Transverse colon (tissue), 4 donors: ENCODE measurements around the gene LSM14B. TPM values are rescaled to one million over a fixed set of nuclear protein-coding genes. Genes with fewer than 3 reads are reported as not detected.
A peak's percentile ranks its signal among the peaks of the same experiment; 100 is the strongest.

Experiments
- DNase-seq: peaks from one replicate; pipeline ENCODE4 v3.0.0-alpha.2; 2019
- H3K27ac ChIP-seq, 4 donors: fragments of 200-600 bp; sonication (generic); 2 replicates each; pipeline ENCODE4 v1.5.1; 2016 to 2018; ENCODE audit warnings: inconsistent platforms in 4 of 4
- H3K27me3 ChIP-seq: fragments of 200-600 bp; sonication (generic); 2 replicates; pipeline ENCODE4 v1.5.1; 2017; ENCODE audit warnings: inconsistent platforms
- H3K36me3 ChIP-seq, 4 donors: fragments of 200-600 bp; sonication (generic); 2 replicates each; pipeline ENCODE4 v1.5.1; 2017 to 2019; ENCODE audit warnings: inconsistent platforms in 4 of 4
- H3K4me1 ChIP-seq, 4 donors: fragments of 200-600 bp; sonication (generic); 2 replicates each; pipeline ENCODE4 v1.5.1; 2017 to 2020; ENCODE audit warnings: inconsistent platforms in 4 of 4
- H3K4me3 ChIP-seq, 4 donors: fragments of 200-600 bp; sonication (generic); 1 replicate in 1 of 4; 2 replicates in 3 of 4; pipeline versions ENCODE4 v1.5.1 to v1.6.1; 2017 to 2019; ENCODE audit warnings: inconsistent platforms in 4 of 4
- H3K9me3 ChIP-seq, 2 donors: fragments of 200-600 bp; sonication (generic); 2 replicates each; pipeline ENCODE4 v1.5.1; 2017 to 2019; ENCODE audit warnings: inconsistent platforms in 2 of 2
- CTCF ChIP-seq, 5 experiments: fragments of 200-600 bp in 3 of 5; fragments of 450-650 bp in 2 of 5; sonication (generic) in 3 of 5; IDR thresholded peaks; 1 replicate in 2 of 5; 2 replicates in 3 of 5; pipeline ENCODE4 v1.5.1; 2016 to 2017; ENCODE audit warnings: antibody characterized with exemption in 5 of 5, inconsistent platforms in 3 of 5, mild to moderate bottlenecking in 2 of 5, moderate library complexity in 1 of 5
- EP300 ChIP-seq: sonication (generic); formaldehyde crosslinking; IDR thresholded peaks from one replicate; pipeline ENCODE4 v1.6.1; 2017; ENCODE audit warnings: antibody characterized with exemption, low read depth
- POLR2A ChIP-seq: fragments of 450-650 bp; IDR thresholded peaks from one replicate; pipeline ENCODE4 v1.6.1; 2016; ENCODE audit warnings: antibody characterized with exemption, mild to moderate bottlenecking, moderate library complexity
- POLR2AphosphoS5 ChIP-seq, 3 donors: sonication (generic); formaldehyde crosslinking; IDR thresholded peaks; one replicate each; pipeline ENCODE4 v1.6.1; 2016; ENCODE audit warnings: antibody characterized with exemption in 3 of 3
- WGBS, 2 donors: methylation state at CpG; one replicate each; pipeline ENCODE4 v1.1.5; 2018; ENCODE audit warnings: low coverage in 1 of 2; 5-methylcytosine and 5-hydroxymethylcytosine counted together
- in situ Hi-C, 4 donors: fragments of 200-750 bp; cut with MboI; loops; one replicate each; pipeline versions ENCODE4 v1.15.0 to v1.15.1; 2017; ENCODE audit warnings: low sequenced_read_pairs in 3 of 4, low pct_ligation_motif_present in 1 of 4, low pct_unique_long_range_greater_than_20kb in 1 of 4
- intact Hi-C: fragments of 100-400 bp; cut with DNase I; formaldehyde crosslinking; loops from one replicate; pipeline ENCODE4 v1.15.1; 2023; ENCODE audit warnings: low total_unique reads
- total RNA-seq, 4 donors: library from RNA; depleted of rRNA; stranded (reverse); fragments of >200 nt; gene quantifications; one replicate each; pipeline ENCODE4 v1.1.0, GENCODE V29; 2016

Gene LSM14B
- total RNA-seq, 4 donors from 2014 or later, result 22.1 to 45.3 (median 35.6) TPM

GRCh38 chr20:62120365-62120762 is 1.9 kb upstream of the LSM14B start:
- Histone ChIP-seq H3K27ac (peak overlapping the region in 3 of 4 donors; percentile 4 to 97 (median 95)), H3K4me1 (peaks cover 11 to 25% (median 23%) of the 10 kb centered on the region in 4 donors), H3K9me3 (no peaks in the 10 kb centered on the region), H3K4me3 (no peak overlapping the region), H3K27me3 (no peaks in the 10 kb centered on the region), H3K36me3 (peaks cover 0 to 4% (median 0%) of the 10 kb centered on the region in 4 donors)
- WGBS, 2 donors, result 85 to 100% methylated on average over 4 to 5 of the region's 5 CpGs
- intact Hi-C loops, result loop anchor here (5.0 kb wide), 1 partner anchor 53 kb away; the partner anchor contains the start of gene TAF4
- in situ Hi-C loops, result loop anchor here in 2 of 4 donors (10.0 kb wide), 1 partner anchor 56 kb away; the partner anchor contains the start of gene TAF4 (in 2 of the 2)
- DNase-seq, result no peak
- TF ChIP-seq POLR2AphosphoS5 (IDR thresholded peaks at IDR 0.05), result no peak
- no peak for TF ChIP-seq CTCF (IDR thresholded peaks at IDR 0.05)
- no peak for TF ChIP-seq POLR2A
- TF ChIP-seq EP300, result no peak

GRCh38 chr20:62120990-62121775 is 1.1 kb upstream of the LSM14B start:
- H3K9me3 ChIP-seq, result no peaks in the 10 kb centered on the region
- peak overlapping the region; percentile 43 to 96 (median 58) for H3K4me3 ChIP-seq
- peak; percentile 66 for DNase-seq
- intact Hi-C loops (loop anchor here (5.0 kb wide), 1 partner anchor 54 kb away; the partner anchor contains the start of gene TAF4), in situ Hi-C loops (loop anchor here in 2 of 4 donors (10.0 kb wide), 1 partner anchor 56 kb away; the partner anchor contains the start of gene TAF4 (in 2 of the 2))
- TF ChIP-seq POLR2A (peak; percentile 79), CTCF (IDR thresholded peaks at IDR 0.05) (no peak), POLR2AphosphoS5 (IDR thresholded peaks at IDR 0.05) (peak; percentile 22 to 72 (median 62)), EP300 (no peak)
- peaks cover 11 to 25% (median 23%) of the 10 kb centered on the region in 4 donors for H3K4me1 ChIP-seq
- H3K36me3 ChIP-seq, result peaks cover 0 to 12% (median 0%) of the 10 kb centered on the region in 4 donors
- 17 to 53% methylated on average over 11 to 45 of the region's 45 CpGs for WGBS, 2 donors
- peak overlapping the region; percentile 95 to 98 (median 96) for H3K27ac ChIP-seq
- no peaks in the 10 kb centered on the region for H3K27me3 ChIP-seq

GRCh38 chr20:62122654-62123449 is 577 bp downstream of the LSM14B start:
- peaks cover 11 to 25% (median 23%) of the 10 kb centered on the region in 4 donors for H3K4me1 ChIP-seq
- no peak for TF ChIP-seq POLR2A
- no peak for TF ChIP-seq CTCF (IDR thresholded peaks at IDR 0.05)
- no peak for TF ChIP-seq POLR2AphosphoS5 (IDR thresholded peaks at IDR 0.05)
- no peak for TF ChIP-seq EP300
- intact Hi-C loops (loop anchor here (5.0 kb wide), 1 partner anchor 56 kb away; the partner anchor contains the start of gene TAF4), in situ Hi-C loops (loop anchor here in 2 of 4 donors (10.0 kb wide), 1 partner anchor 58 kb away; the partner anchor contains the start of gene TAF4 (in 2 of the 2))
- 2% methylated on average over 27 of the region's 77 CpGs; no CpG with 5 or more reads in 1 of the 2 donors for WGBS, 2 donors
- DNase-seq, result peak; percentile 64
- peak overlapping the region; percentile 80 to 97 (median 93) for H3K27ac ChIP-seq
- no peaks in the 10 kb centered on the region for H3K27me3 ChIP-seq
- H3K4me3 ChIP-seq, result peak overlapping the region; percentile 61 to 96 (median 74)
- peaks cover 0 to 26% (median 4%) of the 10 kb centered on the region in 4 donors for H3K36me3 ChIP-seq
- H3K9me3 ChIP-seq, result no peaks in the 10 kb centered on the region
